Dermis microvascular lymphatic vessel endothelial cell (primary cell): Measurements from ENCODE around the gene FES. TPM values are rescaled to one million over a fixed set of nuclear protein-coding genes. Genes with fewer than 3 reads are reported as not detected.

Experiments
- DNase-seq, 2 donors: peaks; one replicate each; pipeline versions ENCODE4 v3.0.0 to v3.0.0-alpha.2; 2010; ENCODE audit warnings: low read depth in 2 of 2
- total RNA-seq: library from RNA; depleted of rRNA; stranded (reverse); fragments of >200 nt; gene quantifications from 2 replicates; pipeline ENCODE4 v1.2.1, GENCODE V29; 2014

The FES gene
- total RNA-seq, 1 donor from 2014 or later: 55.7 TPM

DNA sequence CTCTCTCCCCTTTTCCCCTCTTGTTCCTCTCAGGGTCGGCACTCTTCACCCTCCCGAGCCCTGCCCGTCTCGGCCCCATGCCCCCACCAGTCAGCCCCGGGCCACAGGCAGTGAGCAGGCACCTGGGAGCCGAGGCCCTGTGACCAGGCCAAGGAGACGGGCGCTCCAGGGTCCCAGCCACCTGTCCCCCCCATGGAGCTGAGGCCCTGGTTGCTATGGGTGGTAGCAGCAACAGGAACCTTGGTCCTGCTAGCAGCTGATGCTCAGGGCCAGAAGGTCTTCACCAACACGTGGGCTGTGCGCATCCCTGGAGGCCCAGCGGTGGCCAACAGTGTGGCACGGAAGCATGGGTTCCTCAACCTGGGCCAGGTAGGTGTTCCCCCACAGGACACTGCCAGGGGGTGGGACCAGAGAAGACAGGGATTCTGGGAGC is 8.7 kb upstream of the FES start:
- DNase-seq: no peak

DNA sequence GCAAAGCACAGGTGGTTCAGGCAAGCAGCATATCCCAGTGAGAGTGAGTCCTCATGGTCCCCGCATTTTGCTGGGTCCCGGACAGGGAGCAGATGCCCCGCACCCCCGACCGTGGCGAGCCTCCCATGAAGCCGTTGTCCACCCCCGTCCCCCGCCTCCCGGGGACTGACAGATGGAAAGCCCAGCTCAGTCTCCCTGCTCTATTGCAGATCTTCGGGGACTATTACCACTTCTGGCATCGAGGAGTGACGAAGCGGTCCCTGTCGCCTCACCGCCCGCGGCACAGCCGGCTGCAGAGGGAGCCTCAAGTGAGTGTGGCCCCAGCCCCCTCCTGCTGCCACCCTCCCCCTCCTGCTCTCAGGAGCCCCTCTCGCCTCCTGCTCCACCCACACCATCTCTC is 8.3 kb upstream of the FES start:
- DNase-seq: no peak

DNA sequence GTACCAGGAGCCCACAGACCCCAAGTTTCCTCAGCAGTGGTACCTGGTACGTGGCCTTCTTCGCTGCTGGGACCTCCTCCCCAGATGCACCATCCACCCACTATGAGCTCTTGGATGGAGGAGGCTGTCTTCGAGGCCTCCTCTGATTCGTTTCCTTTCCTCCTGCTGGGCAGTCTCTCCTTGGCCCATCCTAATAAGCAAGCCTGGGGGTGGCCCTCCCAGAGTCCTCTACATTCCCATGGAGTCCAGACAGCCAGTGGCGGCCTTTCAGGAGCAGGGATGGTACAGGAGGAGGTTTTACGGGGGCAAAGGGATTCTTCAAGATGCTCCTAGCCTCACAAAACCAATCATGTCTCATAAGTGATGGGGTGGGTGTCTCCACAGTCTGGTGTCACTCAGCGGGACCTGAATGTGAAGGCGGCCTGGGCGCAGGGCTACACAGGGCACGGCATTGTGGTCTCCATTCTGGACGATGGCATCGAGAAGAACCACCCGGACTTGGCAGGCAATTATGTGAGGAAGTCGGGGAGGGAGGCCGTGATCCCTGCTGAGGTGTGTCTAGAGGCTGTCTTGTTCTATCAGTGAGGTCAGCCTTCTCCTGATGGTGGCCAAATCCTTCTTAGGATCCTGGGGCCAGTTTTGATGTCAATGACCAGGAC is 7.7 kb upstream of the FES start:
- no peak for DNase-seq

DNA sequence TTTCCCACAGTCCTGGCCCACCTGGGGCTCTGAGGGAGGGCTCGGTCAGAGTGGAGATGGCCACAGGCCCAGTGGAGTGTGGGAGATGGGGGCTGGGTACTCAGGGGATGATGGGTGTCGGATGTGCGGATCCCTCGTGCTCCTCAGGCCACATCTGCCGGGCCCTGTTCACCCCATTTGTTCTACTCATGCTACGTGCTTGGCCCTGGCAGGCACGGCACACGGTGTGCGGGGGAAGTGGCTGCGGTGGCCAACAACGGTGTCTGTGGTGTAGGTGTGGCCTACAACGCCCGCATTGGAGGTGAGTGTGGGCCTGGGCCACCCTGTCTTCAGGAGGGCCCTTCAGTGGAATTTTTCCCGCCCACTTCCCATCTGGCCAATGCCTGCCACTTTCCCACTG is 7.0 kb upstream of the FES start:
- no peak for DNase-seq

DNA sequence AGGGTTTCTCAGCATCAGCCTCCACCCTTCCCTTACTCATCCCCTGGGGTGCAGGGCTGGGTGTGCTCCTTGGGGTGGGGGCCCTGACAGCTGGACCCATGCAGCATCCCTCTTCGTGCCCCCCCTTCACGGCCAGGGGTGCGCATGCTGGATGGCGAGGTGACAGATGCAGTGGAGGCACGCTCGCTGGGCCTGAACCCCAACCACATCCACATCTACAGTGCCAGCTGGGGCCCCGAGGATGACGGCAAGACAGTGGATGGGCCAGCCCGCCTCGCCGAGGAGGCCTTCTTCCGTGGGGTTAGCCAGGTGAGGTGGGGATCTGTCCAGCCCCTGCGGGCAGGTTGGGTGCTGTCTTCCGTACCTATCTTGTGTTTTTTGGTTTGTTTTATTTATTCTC is 6.3 kb upstream of the FES start:
- no peak for DNase-seq

DNA sequence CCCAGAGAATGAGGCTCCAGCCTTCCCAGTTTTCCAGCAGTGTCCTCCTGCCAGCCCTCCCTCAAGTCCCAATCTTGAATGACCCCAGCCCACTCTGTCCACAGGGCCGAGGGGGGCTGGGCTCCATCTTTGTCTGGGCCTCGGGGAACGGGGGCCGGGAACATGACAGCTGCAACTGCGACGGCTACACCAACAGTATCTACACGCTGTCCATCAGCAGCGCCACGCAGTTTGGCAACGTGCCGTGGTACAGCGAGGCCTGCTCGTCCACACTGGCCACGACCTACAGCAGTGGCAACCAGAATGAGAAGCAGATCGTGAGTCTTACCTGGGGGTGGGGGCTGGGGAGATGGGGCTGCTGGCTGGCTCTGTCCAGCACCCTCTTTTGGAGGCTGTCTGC is 5.6 kb upstream of the FES start:
- DNase-seq: no peak

DNA sequence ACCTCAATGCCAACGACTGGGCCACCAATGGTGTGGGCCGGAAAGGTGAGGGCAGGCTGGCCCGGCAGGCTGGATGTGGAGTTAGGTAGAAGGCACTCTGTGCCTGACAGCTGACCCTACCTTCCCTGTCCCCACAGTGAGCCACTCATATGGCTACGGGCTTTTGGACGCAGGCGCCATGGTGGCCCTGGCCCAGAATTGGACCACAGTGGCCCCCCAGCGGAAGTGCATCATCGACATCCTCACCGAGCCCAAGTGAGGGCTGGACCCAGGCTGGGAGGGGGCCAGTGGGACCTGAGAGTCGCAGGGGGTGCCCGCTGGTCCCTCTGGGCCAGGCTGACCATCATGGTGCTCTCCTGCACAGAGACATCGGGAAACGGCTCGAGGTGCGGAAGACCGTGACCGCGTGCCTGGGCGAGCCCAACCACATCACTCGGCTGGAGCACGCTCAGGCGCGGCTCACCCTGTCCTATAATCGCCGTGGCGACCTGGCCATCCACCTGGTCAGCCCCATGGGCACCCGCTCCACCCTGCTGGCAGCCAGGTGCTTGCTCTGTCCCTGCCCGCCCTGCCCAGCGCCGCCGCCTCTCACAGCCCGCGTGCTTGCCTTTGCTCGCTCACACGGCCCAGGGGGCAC is 4.5 kb upstream of the FES start:
- no peak for DNase-seq

DNA sequence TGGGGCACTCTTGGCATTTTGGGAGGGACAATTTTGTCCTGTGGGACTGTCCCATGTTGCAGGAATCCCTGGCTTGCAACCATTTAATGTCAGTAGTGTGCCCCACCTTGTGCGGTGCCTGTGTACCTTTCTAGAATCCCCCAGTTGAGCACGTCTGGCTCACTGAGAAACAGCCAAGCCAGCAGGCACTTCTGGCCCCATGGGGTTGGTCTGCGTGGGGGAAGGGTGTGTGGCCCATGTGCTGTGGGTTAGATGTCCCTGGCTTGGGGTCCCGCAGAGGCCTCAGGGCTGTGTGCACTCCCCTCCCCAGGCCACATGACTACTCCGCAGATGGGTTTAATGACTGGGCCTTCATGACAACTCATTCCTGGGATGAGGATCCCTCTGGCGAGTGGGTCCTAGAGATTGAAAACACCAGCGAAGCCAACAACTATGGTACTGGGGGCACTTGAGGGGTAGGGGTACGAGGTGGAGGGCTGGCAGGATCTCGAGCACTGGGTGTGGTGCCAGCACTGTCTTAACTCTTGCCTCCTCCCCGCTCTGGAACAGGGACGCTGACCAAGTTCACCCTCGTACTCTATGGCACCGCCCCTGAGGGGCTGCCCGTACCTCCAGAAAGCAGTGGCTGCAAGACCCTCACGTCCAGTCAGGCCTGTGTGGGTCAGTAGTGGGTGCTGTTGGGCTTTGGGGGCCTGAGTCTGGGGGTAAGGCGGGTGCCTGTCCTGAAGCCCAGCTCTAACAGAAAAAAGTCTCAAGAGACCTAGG is 3.7 kb upstream of the FES start:
- no peak for DNase-seq

DNA sequence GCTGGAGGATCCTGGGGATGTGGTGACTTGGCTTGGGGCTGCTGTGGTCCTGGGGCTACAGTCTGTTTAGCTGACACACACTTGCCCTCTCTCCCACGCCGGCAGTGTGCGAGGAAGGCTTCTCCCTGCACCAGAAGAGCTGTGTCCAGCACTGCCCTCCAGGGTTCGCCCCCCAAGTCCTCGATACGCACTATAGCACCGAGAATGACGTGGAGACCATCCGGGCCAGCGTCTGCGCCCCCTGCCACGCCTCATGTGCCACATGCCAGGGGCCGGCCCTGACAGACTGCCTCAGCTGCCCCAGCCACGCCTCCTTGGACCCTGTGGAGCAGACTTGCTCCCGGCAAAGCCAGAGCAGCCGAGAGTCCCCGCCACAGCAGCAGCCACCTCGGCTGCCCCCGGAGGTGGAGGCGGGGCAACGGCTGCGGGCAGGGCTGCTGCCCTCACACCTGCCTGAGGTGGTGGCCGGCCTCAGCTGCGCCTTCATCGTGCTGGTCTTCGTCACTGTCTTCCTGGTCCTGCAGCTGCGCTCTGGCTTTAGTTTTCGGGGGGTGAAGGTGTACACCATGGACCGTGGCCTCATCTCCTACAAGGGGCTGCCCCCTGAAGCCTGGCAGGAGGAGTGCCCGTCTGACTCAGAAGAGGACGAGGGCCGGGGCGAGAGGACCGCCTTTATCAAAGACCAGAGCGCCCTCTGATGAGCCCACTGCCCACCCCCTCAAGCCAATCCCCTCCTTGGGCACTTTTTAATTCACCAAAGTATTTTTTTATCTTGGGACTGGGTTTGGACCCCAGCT is 2.9 kb upstream of the FES start:
- DNase-seq: no peak

DNA sequence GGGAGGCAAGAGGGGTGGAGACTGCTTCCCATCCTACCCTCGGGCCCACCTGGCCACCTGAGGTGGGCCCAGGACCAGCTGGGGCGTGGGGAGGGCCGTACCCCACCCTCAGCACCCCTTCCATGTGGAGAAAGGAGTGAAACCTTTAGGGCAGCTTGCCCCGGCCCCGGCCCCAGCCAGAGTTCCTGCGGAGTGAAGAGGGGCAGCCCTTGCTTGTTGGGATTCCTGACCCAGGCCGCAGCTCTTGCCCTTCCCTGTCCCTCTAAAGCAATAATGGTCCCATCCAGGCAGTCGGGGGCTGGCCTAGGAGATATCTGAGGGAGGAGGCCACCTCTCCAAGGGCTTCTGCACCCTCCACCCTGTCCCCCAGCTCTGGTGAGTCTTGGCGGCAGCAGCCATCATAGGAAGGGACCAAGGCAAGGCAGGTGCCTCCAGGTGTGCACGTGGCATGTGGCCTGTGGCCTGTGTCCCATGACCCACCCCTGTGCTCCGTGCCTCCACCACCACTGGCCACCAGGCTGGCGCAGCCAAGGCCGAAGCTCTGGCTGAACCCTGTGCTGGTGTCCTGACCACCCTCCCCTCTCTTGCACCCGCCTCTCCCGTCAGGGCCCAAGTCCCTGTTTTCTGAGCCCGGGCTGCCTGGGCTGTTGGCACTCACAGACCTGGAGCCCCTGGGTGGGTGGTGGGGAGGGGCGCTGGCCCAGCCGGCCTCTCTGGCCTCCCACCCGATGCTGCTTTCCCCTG is 2.2 kb upstream of the FES start:
- no peak for DNase-seq

DNA sequence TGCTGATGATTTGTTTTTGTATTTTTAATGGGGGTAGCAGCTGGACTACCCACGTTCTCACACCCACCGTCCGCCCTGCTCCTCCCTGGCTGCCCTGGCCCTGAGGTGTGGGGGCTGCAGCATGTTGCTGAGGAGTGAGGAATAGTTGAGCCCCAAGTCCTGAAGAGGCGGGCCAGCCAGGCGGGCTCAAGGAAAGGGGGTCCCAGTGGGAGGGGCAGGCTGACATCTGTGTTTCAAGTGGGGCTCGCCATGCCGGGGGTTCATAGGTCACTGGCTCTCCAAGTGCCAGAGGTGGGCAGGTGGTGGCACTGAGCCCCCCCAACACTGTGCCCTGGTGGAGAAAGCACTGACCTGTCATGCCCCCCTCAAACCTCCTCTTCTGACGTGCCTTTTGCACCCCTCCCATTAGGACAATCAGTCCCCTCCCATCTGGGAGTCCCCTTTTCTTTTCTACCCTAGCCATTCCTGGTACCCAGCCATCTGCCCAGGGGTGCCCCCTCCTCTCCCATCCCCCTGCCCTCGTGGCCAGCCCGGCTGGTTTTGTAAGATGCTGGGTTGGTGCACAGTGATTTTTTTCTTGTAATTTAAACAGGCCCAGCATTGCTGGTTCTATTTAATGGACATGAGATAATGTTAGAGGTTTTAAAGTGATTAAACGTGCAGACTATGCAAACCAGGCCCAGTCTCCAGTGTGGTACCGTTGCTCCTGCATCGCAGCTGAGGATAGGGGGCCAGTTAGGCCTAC is 1.4 kb upstream of the FES start:
- DNase-seq: no peak

DNA sequence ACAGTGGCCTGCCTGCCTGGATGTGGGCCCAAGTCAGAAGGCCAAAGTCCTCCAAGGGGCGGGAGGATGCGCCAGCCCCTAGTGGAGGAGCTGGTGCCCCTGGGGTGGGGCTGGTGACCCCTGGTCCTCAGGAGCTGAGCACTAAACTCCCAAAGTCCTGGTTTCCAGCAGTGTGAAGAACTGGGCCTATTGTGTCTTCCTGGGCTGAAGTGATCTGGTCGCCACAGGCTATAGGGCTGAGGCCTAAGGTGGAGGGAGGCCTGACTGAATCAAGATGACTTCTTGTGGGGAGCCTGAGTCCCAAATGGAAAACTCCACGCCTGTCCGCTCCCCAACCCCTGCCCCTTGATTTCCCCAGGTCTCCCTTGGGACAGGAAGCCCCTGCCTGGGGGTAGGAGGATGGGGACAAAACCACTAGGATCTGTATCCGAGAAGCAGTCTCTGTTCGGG is 753 bp upstream of the FES start:
- DNase-seq: peak in 1 of 2 donors; percentile 24

DNA sequence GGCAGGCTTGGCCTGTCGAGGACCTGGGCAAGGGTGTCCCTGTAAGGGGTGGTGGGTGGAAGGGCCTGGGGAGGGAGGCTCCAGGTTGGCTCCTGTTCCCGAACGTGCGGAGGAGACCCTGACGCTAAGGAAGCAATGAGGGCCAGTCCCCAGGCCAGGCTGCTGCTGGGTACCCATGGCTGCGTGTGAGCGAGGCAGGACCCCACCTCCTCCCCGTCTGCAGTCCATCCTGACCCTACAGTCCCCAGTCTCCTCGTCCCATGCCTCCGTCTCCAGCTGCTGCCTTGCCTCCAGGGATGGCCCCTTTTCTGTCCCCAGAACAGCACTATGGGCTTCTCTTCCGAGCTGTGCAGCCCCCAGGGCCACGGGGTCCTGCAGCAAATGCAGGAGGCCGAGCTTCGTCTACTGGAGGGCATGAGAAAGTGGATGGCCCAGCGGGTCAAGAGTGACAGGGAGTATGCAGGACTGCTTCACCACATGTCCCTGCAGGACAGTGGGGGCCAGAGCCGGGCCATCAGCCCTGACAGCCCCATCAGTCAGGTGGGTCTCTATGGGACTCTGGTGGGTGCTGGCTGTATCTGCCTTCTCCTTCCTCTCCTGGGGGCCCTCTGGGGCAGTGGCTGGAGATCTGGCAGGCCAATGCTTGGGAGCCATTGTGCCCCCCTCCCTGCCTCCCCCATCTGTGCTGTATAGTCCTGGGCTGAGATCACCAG is 571 bp downstream of the FES start:
- DNase-seq: peak in 1 of 2 donors; percentile 12

DNA sequence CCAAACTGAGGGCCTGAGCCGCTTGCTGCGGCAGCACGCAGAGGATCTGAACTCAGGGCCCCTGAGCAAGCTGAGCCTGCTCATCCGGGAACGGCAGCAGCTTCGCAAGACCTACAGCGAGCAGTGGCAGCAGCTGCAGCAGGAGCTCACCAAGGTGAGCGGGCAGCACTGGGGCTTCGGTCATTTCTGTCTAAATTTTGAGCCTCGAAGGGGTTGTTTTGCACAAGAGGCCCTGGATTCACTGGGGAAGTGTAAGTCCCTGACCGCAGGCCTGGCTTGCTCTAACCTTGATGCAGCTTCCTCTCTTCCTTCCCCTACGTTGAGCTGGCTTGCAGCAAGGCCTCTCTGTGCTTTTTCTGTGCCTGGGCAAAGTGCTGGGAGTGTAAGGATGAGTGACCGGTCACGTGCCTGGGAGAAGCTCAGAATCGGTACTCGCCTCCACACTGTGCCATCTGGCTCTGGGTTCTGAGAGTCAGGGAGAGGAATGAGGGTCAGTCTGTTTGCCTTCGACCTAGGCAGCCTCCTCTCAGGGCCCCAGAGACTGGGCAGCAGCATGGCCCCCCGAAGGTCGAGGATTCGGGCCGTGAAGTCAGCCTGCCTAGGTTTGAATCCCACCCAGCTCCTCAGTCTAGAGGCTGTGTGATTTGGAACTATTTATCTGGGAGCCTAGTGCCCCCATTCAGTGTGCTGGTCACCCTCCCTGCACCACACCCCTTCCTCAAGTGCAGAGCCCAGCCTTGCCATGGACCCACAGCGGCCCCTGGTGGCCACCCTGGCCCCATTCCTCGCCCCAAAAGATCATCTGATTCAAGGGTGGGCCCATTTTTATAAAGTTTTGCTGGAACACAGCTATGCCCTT is 1.4 kb downstream of the FES start:
- DNase-seq: peak; percentile 43 to 74

DNA sequence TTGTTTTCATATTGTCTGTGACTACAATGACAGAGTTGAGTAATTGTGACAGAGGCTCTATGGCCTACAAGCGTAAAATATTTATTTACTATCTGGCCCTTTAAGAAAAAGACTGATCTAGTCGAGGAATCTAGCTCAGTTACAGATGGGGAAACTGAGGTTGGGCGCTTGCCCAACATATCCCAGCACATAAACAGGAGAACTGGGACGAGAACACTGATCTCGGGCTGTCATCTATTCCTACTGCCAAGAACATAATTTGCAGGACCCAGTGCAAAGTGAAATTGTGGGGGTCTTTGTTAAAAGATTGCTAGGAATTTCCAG is 1.9 kb downstream of the FES start:
- DNase-seq: no peak

DNA sequence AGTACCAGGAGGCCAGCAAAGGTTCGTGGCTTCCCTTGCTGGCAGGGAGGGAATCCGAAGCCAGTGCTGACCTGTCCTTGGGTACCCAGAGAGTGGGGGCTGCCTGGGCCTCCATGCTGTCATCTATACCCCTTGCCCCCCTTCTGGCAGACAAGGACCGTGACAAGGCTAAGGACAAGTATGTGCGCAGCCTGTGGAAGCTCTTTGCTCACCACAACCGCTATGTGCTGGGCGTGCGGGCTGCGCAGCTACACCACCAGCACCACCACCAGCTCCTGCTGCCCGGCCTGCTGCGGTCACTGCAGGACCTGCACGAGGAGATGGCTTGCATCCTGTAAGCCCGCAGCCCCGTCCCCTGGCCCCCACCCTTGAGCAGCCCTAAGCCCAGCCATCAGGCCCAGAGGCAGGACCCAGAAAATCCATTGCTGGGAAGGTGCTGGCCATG is 2.8 kb downstream of the FES start:
- DNase-seq: no peak

DNA sequence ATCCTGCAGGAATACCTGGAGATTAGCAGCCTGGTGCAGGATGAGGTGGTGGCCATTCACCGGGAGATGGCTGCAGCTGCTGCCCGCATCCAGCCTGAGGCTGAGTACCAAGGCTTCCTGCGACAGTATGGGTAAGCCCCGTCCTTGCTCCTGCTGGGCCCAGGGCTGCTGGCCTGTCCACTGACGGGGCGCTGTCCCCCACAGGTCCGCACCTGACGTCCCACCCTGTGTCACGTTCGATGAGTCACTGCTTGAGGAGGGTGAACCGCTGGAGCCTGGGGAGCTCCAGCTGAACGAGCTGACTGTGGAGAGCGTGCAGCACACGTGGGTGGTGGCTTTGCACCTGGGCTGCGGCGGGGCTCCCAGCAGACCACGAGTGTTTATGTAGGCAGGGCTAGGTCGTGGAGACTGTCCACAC is 5.0 kb downstream of the FES start:
- DNase-seq: no peak

DNA sequence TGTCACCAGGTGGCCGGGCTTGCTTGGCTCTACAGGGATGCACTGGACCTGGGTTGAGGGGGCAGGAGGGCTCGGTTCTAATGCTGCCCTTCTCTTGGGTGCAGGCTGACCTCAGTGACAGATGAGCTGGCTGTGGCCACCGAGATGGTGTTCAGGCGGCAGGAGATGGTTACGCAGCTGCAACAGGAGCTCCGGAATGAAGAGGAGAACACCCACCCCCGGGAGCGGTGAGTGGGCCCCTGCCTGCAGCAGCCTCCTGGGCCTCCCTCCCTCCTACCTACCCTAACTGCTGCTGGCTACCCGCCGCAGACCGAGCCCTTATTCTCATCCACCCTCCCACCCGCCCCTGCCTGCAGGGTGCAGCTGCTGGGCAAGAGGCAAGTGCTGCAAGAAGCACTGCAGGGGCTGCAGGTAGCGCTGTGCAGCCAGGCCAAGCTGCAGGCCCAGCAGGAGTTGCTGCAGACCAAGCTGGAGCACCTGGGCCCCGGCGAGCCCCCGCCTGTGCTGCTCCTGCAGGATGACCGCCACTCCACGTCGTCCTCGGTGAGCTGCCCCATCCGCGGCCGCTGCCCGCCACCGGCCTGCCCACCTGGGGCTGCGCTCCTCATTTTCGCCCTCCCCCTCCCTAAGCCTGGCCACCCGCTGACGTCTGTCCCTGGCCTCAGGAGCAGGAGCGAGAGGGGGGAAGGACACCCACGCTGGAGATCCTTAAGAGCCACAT is 5.6 kb downstream of the FES start:
- DNase-seq: no peak
